Measurements from ENCODE around the gene DSP.
A peak's percentile ranks its signal among the peaks of the same experiment; 100 is the strongest.

Gene DSP

DNA sequence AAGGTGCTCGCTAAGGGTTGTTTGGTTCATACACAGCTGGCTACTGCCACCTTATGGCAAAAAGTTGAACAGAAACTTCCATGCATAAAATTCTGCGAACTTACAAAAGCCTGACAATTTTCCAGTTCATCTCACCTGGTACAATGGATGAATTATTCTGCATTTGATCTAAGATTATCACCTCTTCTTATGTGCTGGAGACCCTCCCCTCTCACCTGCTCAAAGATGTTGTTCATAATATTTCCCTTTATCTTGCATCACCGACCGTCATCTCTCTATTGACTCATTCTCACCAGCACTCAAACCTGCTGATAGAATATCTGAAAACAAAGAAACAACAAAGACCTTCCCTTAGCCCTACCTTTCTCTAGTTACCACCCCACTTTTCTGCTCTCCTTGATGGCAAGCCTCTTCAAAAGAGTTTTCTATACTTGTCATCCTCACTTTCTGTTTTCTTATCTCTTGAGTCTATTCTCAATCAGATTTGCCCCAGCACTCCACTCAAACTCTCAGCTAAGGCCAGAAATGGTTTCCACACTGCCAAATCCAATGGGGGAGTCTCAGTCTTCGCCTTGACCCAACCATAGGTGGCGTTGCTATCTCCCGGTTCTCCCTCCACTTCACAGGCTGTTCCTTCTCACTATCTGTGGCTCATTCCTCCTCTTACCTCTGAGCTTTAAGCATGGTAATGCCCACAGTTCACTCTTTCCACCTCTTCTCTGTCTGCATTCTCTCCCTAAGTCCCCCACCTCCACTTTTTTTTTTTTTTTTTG, 74.3 kb downstream of the DSP start:
- no peak for DNase-seq (ENCODE audit: insufficient read length, low spot score)
- TF ChIP-seq, protein P1, sequence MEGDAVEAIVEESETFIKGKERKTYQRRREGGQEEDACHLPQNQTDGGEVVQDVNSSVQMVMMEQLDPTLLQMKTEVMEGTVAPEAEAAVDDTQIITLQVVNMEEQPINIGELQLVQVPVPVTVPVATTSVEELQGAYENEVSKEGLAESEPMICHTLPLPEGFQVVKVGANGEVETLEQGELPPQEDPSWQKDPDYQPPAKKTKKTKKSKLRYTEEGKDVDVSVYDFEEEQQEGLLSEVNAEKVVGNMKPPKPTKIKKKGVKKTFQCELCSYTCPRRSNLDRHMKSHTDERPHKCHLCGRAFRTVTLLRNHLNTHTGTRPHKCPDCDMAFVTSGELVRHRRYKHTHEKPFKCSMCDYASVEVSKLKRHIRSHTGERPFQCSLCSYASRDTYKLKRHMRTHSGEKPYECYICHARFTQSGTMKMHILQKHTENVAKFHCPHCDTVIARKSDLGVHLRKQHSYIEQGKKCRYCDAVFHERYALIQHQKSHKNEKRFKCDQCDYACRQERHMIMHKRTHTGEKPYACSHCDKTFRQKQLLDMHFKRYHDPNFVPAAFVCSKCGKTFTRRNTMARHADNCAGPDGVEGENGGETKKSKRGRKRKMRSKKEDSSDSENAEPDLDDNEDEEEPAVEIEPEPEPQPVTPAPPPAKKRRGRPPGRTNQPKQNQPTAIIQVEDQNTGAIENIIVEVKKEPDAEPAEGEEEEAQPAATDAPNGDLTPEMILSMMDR (IDR thresholded peaks at IDR 0.05; ENCODE audit: insufficient read depth, missing control alignments), result peak; percentile 76
- peak; percentile 32 for FAIRE-seq

DNA sequence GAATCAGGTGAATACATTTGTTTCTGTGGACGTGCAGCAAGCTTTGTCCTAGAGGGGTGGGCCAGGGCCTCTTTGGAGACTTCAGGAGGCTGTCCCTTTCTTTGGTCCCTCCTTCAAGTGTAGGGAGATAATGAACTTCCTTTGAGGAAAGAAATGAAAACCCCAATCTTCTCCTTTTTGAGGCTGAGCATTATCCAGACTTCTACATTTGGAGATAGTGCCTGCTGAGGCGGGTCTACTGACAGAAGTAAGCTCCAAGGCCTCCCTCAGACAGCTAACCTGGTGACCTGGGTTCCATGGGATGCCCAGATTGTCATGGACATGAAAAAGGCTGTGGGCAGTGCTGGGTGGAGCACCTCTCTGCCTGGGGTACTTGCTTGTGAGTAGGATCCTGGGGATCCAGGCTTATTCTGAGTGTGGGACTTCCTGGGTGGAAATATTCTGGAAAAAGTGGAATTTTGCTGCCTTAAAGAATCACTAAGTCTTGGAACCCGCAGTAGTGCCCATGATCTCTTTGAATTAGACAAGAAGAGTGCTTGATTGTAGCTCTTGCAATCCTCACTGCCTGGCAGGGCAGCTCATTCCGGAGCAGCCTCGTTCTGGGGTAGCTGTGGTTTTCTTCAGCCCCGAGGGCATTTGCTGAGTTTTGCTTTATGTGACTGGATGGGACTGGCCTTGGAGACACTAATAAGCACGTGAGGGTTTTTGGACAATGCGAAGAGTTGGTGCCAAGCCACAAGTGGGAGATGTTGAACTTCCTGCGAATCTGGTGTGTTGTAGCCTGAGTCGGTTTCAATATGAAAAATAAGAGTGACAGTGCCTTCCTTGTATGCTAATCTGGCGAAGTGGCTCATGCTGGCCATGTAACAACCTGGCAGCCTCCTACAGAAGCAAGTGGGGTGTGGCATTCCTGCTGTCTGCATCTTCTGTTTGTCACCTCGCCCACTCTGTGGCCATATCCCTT, 76.6 kb downstream of the DSP start:
- TF ChIP-seq, protein P1 (IDR thresholded peaks at IDR 0.05; ENCODE audit: insufficient read depth, missing control alignments), result no peak
- DNase-seq (ENCODE audit: insufficient read length, low spot score) (no peak), FAIRE-seq (no peak)

DNA sequence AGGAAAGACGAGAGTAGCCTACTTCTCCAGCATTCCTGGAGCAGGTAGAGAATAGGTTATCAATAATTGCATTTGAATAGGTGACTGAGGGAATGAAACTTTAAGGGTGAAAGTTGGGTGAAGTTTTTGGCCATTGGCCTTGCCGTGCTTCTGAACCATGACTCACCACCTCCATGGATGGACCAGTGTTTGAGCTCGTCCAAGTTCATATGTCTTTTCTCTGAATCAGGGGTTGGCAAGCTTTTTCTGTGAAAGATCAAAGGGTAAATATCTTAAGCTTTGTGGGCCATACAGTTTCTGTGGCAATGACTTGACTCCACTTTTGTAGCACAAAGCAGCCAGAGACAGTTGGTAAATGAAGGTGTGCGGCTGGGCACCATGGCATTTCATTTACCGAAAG, 80.3 kb downstream of the DSP start:
- no peak for DNase-seq (ENCODE audit: insufficient read length, low spot score)
- TF ChIP-seq, protein P1 (IDR thresholded peaks at IDR 0.05; ENCODE audit: insufficient read depth, missing control alignments), result no peak
- no peak for FAIRE-seq

DNA sequence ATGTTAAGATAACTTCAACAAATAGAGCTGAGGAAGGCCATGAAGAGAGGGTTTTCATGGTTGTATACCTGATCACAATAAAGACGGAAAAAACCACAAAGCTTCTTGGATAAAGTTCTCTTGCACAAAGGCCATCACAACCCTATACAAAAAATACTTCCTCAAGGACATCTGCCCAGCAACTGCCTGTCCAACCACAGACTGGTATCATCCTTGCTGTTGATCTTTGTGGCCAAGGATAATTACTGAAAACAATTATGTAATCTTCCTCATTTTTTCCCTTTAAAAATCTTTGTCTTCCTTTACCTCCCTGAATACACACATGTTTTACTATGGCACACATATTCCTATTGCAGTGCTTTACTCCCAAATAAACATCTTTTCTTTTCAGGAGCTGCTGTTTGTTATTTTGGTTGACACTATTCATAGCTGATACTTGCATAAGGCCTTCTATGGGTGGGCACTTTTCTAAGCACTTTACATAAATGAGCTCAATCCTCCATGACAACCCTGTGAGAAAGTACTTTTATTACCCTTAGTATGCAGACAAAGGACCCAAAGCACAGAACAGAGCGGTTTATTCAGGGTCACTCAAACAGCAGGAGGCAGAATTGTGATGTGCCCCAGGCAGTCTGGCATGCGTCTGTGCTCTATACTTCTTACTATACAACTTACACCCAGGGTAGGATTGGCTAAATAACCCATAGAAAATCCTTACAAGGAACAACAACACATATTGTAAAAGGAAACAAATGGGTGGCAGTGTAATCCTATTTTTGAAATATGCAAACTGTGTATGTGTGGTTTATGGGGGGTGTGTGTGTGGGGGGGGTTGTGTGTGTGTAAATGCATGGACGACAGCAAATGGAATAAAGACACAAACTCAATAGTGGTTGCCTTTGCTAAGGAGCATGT, 83.6 kb downstream of the DSP start:
- no peak for FAIRE-seq
- DNase-seq (ENCODE audit: insufficient read length, low spot score), result no peak
- TF ChIP-seq, protein P1 (IDR thresholded peaks at IDR 0.05; ENCODE audit: insufficient read depth, missing control alignments), result no peak

DNA sequence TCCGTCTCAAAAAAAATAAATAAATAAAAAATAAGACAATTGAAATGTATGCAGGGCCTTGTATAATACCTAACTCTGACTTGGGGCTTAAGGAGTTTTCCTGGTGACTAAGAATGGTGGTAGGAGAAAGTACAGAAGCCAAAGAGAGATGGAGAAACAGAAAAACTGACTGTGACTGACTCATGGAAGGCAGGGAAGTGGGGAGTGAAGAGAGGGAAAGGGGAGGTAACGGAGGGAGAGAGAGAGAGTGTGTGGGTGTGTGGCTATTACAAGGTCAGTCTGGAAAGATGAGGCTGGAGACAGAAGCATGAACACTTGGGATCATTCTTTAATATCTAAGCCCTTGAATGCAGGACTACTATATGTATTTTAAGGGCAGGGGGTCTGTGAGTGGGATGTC, 87.0 kb downstream of the DSP start:
- DNase-seq (ENCODE audit: insufficient read length, low spot score) (no peak), FAIRE-seq (no peak)
- TF ChIP-seq, protein P1 (IDR thresholded peaks at IDR 0.05; ENCODE audit: insufficient read depth, missing control alignments), result no peak

DNA sequence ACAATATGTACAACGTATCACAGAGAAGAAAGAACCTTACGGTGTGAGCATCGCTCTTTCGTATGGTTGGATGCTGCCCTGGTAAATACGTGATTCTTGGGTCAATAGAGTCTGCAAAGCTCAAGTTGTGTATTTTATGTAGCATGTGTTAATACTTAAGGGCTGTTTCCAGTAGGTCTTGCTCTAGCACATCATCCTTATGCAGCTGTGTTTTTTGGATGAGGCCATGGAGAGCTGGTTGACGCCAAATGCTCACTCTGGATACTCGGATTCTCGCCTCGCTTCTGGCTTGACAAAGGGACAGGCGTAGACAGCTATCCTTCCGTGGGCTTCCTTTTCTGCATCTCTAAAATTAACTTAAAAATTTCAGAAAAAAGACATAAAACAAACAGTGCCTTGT, 87.4 kb downstream of the DSP start:
- DNase-seq (ENCODE audit: insufficient read length, low spot score), result no peak
- FAIRE-seq, result no peak
- TF ChIP-seq, protein P1 (IDR thresholded peaks at IDR 0.05; ENCODE audit: insufficient read depth, missing control alignments), result no peak

Data from D721Med (cell line).